ENCODE results near the gene MAP1A. TPM values are rescaled to one million over a fixed set of nuclear protein-coding genes. Genes with fewer than 3 reads are reported as not detected.

MAP1A gene
- total RNA-seq, 2 donors from 2014 or later: 0.84 to 1.4 TPM

- H3K27ac Mint-ChIP-seq: no peak overlapping the region
- H3K9me3 Mint-ChIP-seq: no peaks in the 10 kb centered on the region
- DNase-seq (ENCODE audit: low spot score in 2 of 2) (no peak), ATAC-seq (no peak)
- no peaks in the 10 kb centered on the region for H3K36me3 Mint-ChIP-seq
Observed at GRCh38 chr15:43508421-43508820, 9.0 kb upstream of the MAP1A start.

- Mint-ChIP-seq H3K27ac (no peak overlapping the region), H3K9me3 (no peaks in the 10 kb centered on the region), H3K36me3 (no peaks in the 10 kb centered on the region)
- DNase-seq (ENCODE audit: low spot score in 2 of 2): no peak
- no peak for ATAC-seq
Observed at GRCh38 chr15:43508991-43509659, 8.3 kb upstream of the MAP1A start.

- DNase-seq (ENCODE audit: low spot score in 2 of 2): no peak
- Mint-ChIP-seq H3K36me3 (no peaks in the 10 kb centered on the region), H3K27ac (peak overlapping the region; percentile 17 to 86), H3K9me3 (no peaks in the 10 kb centered on the region)
- no peak for ATAC-seq
Observed at GRCh38 chr15:43509660-43510199, 7.7 kb upstream of the MAP1A start.

- H3K9me3 Mint-ChIP-seq: no peaks in the 10 kb centered on the region
- peak; percentile 97 for ATAC-seq
Observed at GRCh38 chr15:43510200-43511011, 7.0 kb upstream of the MAP1A start.

GRCh38 chr15:43511012-43511885 is 6.2 kb upstream of the MAP1A start:
- ATAC-seq (peak in 1 of 2 donors; percentile 12), DNase-seq (ENCODE audit: low spot score in 2 of 2) (peak in 1 of 2 donors; percentile 20)
- Mint-ChIP-seq H3K27ac (peak overlapping the region; percentile 40 to 86), H3K9me3 (no peaks in the 10 kb centered on the region), H3K36me3 (no peaks in the 10 kb centered on the region)

More at GRCh38 chr15:43510200-43511011, 7.0 kb upstream of the MAP1A start:
- peak overlapping the region; percentile 86 to 90 for H3K27ac Mint-ChIP-seq
- H3K36me3 Mint-ChIP-seq: no peaks in the 10 kb centered on the region
- peak; percentile 96 to 98 for DNase-seq (ENCODE audit: low spot score in 2 of 2)

GRCh38 chr15:43513550-43513949 is 3.9 kb upstream of the MAP1A start:
- H3K36me3 Mint-ChIP-seq: no peaks in the 10 kb centered on the region
- no peak overlapping the region for H3K27ac Mint-ChIP-seq
- no peak for DNase-seq (ENCODE audit: low spot score in 2 of 2)
- no peaks in the 10 kb centered on the region for H3K9me3 Mint-ChIP-seq
- ATAC-seq: no peak

- no peaks in the 10 kb centered on the region for H3K36me3 Mint-ChIP-seq
- H3K27ac Mint-ChIP-seq: no peak overlapping the region
- H3K9me3 Mint-ChIP-seq: no peaks in the 10 kb centered on the region
- no peak for DNase-seq (ENCODE audit: low spot score in 2 of 2)
- no peak for ATAC-seq
Observed at GRCh38 chr15:43514241-43515057, 3.0 kb upstream of the MAP1A start.

GRCh38 chr15:43515741-43516140 is 1.7 kb upstream of the MAP1A start:
- H3K27ac Mint-ChIP-seq: no peak overlapping the region
- no peaks in the 10 kb centered on the region for H3K9me3 Mint-ChIP-seq
- DNase-seq (ENCODE audit: low spot score in 2 of 2) (no peak), ATAC-seq (no peak)
- H3K36me3 Mint-ChIP-seq: no peaks in the 10 kb centered on the region

GRCh38 chr15:43516185-43516584 is 1.2 kb upstream of the MAP1A start:
- Mint-ChIP-seq H3K27ac (no peak overlapping the region), H3K36me3 (no peaks in the 10 kb centered on the region), H3K9me3 (no peaks in the 10 kb centered on the region)
- DNase-seq (ENCODE audit: low spot score in 2 of 2) (no peak), ATAC-seq (no peak)

GRCh38 chr15:43516801-43517353 is 531 bp upstream of the MAP1A start:
- H3K36me3 Mint-ChIP-seq: no peaks in the 10 kb centered on the region
- H3K27ac Mint-ChIP-seq: peak overlapping the region in 1 of 2 donors; percentile 50
- ATAC-seq: no peak
- DNase-seq (ENCODE audit: low spot score in 2 of 2): no peak
- H3K9me3 Mint-ChIP-seq: no peaks in the 10 kb centered on the region

GRCh38 chr15:43518197-43518761 is 871 bp downstream of the MAP1A start:
- Mint-ChIP-seq H3K9me3 (no peaks in the 10 kb centered on the region), H3K27ac (peak overlapping the region; percentile 50 to 78), H3K36me3 (no peaks in the 10 kb centered on the region)
- DNase-seq (ENCODE audit: low spot score in 2 of 2) (no peak), ATAC-seq (peak; percentile 45 to 49)

- DNase-seq (ENCODE audit: low spot score in 2 of 2) (no peak), ATAC-seq (no peak)
- H3K36me3 Mint-ChIP-seq: no peaks in the 10 kb centered on the region
- H3K27ac Mint-ChIP-seq: no peak overlapping the region
- H3K9me3 Mint-ChIP-seq: no peaks in the 10 kb centered on the region
Observed at GRCh38 chr15:43519196-43519595, 1.8 kb downstream of the MAP1A start.

- no peaks in the 10 kb centered on the region for H3K9me3 Mint-ChIP-seq
- H3K27ac Mint-ChIP-seq: no peak overlapping the region
- ATAC-seq (no peak), DNase-seq (ENCODE audit: low spot score in 2 of 2) (no peak)
- H3K36me3 Mint-ChIP-seq: no peaks in the 10 kb centered on the region
Observed at GRCh38 chr15:43520138-43520537, 2.7 kb downstream of the MAP1A start.

GRCh38 chr15:43521419-43521818 is 4.0 kb downstream of the MAP1A start:
- Mint-ChIP-seq H3K27ac (no peak overlapping the region), H3K9me3 (no peaks in the 10 kb centered on the region), H3K36me3 (no peaks in the 10 kb centered on the region)
- DNase-seq (ENCODE audit: low spot score in 2 of 2) (no peak), ATAC-seq (no peak)

GRCh38 chr15:43522247-43522646 is 4.8 kb downstream of the MAP1A start:
- no peak for DNase-seq (ENCODE audit: low spot score in 2 of 2)
- Mint-ChIP-seq H3K27ac (peak overlapping the region in 1 of 2 donors; percentile 18), H3K36me3 (no peaks in the 10 kb centered on the region), H3K9me3 (no peaks in the 10 kb centered on the region)
- ATAC-seq: no peak

Measured in activated naive CD4-positive, alpha-beta T cell treated with anti-CD3 and anti-CD28 coated beads, Interleukin-2, amount 50 U/mL, for 72 hours (primary cell).